NCI-H146 (cell line): Measurements from ENCODE around the gene FAP.

ENCODE experiments used
- DNase-seq: peaks from one replicate; lab custom pipeline; 2025; lab: John Stamatoyannopoulos, UW

The FAP gene, protein sequence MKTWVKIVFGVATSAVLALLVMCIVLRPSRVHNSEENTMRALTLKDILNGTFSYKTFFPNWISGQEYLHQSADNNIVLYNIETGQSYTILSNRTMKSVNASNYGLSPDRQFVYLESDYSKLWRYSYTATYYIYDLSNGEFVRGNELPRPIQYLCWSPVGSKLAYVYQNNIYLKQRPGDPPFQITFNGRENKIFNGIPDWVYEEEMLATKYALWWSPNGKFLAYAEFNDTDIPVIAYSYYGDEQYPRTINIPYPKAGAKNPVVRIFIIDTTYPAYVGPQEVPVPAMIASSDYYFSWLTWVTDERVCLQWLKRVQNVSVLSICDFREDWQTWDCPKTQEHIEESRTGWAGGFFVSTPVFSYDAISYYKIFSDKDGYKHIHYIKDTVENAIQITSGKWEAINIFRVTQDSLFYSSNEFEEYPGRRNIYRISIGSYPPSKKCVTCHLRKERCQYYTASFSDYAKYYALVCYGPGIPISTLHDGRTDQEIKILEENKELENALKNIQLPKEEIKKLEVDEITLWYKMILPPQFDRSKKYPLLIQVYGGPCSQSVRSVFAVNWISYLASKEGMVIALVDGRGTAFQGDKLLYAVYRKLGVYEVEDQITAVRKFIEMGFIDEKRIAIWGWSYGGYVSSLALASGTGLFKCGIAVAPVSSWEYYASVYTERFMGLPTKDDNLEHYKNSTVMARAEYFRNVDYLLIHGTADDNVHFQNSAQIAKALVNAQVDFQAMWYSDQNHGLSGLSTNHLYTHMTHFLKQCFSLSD

DNA sequence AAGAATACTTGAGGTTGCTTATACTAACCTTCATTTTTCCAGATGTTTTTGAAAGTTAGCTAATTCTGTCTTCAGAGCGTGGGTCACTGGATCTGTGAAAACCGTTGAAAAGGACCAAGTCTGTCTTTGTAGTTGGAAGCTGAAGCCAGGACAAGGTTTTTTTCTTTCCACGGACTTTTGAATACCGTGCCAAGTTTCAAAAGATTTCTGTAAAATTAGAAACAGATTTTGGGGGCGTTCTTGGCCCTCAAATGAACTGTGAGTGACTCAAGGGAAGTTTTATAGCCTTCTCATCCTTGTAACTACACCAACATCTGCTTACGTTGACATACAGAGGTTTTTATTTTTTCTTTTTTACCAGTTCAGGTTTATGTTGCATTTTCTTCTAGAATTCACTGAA is at the start of gene FAP:
TSS of gene FAP (minus strand) at position 152 of the 400 bp plus-strand sequence. CDS start at position 34, 118 bp downstream.
- DNase-seq: no peak

- DNase-seq: no peak
These were observed 48.5 kb upstream of the FAP start for GRCh38 chr2:162291748-162292147.

- no peak for DNase-seq
These were observed 39.6 kb upstream of the FAP start for GRCh38 chr2:162282765-162283425.

DNA sequence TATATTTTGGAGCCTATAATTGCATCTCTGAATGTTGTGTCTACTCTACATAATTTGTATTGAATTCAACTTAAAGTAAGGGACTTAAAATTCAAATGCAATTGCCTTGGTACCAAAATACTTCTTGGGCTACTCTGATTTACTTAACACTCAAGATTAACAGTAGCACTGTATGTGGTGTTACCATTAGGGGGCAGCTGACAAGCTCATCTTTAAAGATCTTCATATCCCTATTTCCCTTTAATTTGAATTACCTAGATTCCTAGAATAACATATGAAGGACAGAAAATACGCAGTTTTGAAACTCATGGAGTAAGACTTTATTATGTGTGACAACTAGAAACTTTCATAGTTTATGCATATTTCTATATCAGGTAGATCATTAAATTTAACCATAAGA is 37.4 kb upstream of the FAP start:
- DNase-seq: no peak

- no peak for DNase-seq
These were observed 34.1 kb upstream of the FAP start for GRCh38 chr2:162277381-162277780.

GRCh38 chr2:162267996-162268395 is 24.8 kb upstream of the FAP start:
- DNase-seq: no peak

GRCh38 chr2:162267496-162267895 is 24.3 kb upstream of the FAP start:
- DNase-seq: no peak

DNA sequence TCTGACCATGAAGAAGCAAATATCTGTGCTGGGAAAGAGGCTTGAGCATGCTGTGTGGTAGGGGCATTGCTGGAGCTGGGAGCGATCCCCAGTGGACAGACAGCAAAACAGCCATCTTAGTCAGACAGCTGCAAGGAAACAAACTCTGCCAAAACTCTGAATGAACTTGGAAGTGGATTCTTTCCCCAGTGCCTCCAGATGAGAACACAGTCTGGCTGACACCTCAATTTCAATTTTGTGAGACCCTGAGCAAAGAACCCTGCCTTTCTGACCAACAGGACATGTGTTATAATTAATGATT is 23.2 kb upstream of the FAP start:
- DNase-seq: no peak

GRCh38 chr2:162265666-162266459 is 22.6 kb upstream of the FAP start:
- DNase-seq: no peak

GRCh38 chr2:162261032-162261945 is 18.0 kb upstream of the FAP start:
- no peak for DNase-seq

- no peak for DNase-seq
These were observed 15.4 kb upstream of the FAP start for GRCh38 chr2:162258686-162259085.

- no peak for DNase-seq
These were observed 14.9 kb upstream of the FAP start for GRCh38 chr2:162258169-162258568.

GRCh38 chr2:162257425-162257824 is 14.2 kb upstream of the FAP start:
- DNase-seq: no peak

- no peak for DNase-seq
These were observed 13.3 kb upstream of the FAP start for GRCh38 chr2:162256591-162256991.

GRCh38 chr2:162254236-162254871 is 11.1 kb upstream of the FAP start:
- DNase-seq: no peak

- DNase-seq: no peak
These were observed 10.2 kb upstream of the FAP start for GRCh38 chr2:162253435-162253834.

GRCh38 chr2:162252153-162252552 is 8.9 kb upstream of the FAP start:
- no peak for DNase-seq

- DNase-seq: no peak
These were observed 2.5 kb upstream of the FAP start for GRCh38 chr2:162245781-162246180.

DNA sequence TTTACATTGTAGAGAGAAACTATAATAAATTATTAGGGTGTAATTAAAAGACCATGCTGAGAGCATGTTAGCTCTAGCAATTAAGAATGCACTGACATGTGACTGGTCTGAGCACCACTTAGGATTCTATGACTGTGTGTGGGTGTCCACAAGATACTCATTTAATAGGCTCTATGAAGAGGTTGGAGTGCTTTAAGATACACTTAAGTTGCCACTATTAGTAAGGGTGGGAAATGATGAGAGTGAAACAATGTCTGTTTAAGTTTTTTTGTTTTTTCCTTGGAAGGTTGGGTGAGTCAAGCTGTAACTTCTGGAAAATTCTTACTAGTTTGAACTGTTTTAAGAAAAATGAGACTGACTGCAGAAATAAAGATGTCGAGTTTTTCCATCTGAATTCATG is 1.8 kb upstream of the FAP start:
- no peak for DNase-seq

GRCh38 chr2:162244541-162245031 is 1.3 kb upstream of the FAP start:
- no peak for DNase-seq
